Mucosa of descending colon (tissue), 3 donors: ENCODE data around the gene FYB1. TPM values are rescaled to one million over a fixed set of nuclear protein-coding genes. Genes with fewer than 3 reads are reported as not detected.

Source experiments
- ATAC-seq: fragments of 200-7000 bp; cut with Tn5 transposase; one replicate; pipeline ENCODE4 v1.9.1; 2020; ENCODE audit warnings: mild to moderate bottlenecking, moderate library complexity
- DNase-seq, 3 donors: peaks; one replicate each; pipeline ENCODE4 v3.0.0-alpha.2; 2020
- H3K36me3 ChIP-seq: fragments of 200-600 bp; one replicate; pipeline ENCODE4 v1.8.0; 2021; ENCODE audit warnings: low read depth, mild to moderate bottlenecking
- H3K4me1 ChIP-seq: fragments of 200-600 bp; one replicate; pipeline ENCODE4 v1.8.0; 2021; ENCODE audit warnings: low read depth, mild to moderate bottlenecking
- H3K4me3 ChIP-seq: fragments of 200-600 bp; one replicate; pipeline ENCODE4 v1.8.0; 2021; ENCODE audit warnings: mild to moderate bottlenecking
- H3K9me3 ChIP-seq: fragments of 200-600 bp; one replicate; pipeline ENCODE4 v1.8.0; 2021; ENCODE audit warnings: mild to moderate bottlenecking
- intact Hi-C, 2 donors: fragments of 100-400 bp; cut with DNase I in 1 of 2; cut with micrococcal nuclease in 1 of 2; formaldehyde crosslinking; loops; one replicate each; pipeline versions ENCODE4 v1.11.0 to v1.11.1; 2022; cut with DNase I, micrococcal nuclease
- total RNA-seq, 3 donors: library from RNA; stranded (reverse); fragmentation: NEBNext Ultra II Directional in 2 of 3; extraction: Animal tissue kit (Norgen Biotek cat#: 25700) in 2 of 3; gene quantifications; one replicate each; pipeline versions ENCODE4 v1.2.1 to v1.2.4, GENCODE V29; 2021 to 2023
- TF ChIP-seq, protein P1 (sequence below): fragments of 200-600 bp; IDR thresholded peaks from one replicate; pipeline ENCODE4 v1.8.0; 2022; ENCODE audit warnings: antibody characterized with exemption, mild to moderate bottlenecking
- donor health status: DM: no; HTN: no; CAD: no; lungs with moderate emphysema.
- donor health status: DM: no; HTN: no; CAD: no.
- donor health status: DM: no; HTN: yes; CAD: no.

The FYB1 gene
- total RNA-seq, 3 donors from 2014 or later: 11.5 to 19.4 (median 13.1) TPM

DNA sequence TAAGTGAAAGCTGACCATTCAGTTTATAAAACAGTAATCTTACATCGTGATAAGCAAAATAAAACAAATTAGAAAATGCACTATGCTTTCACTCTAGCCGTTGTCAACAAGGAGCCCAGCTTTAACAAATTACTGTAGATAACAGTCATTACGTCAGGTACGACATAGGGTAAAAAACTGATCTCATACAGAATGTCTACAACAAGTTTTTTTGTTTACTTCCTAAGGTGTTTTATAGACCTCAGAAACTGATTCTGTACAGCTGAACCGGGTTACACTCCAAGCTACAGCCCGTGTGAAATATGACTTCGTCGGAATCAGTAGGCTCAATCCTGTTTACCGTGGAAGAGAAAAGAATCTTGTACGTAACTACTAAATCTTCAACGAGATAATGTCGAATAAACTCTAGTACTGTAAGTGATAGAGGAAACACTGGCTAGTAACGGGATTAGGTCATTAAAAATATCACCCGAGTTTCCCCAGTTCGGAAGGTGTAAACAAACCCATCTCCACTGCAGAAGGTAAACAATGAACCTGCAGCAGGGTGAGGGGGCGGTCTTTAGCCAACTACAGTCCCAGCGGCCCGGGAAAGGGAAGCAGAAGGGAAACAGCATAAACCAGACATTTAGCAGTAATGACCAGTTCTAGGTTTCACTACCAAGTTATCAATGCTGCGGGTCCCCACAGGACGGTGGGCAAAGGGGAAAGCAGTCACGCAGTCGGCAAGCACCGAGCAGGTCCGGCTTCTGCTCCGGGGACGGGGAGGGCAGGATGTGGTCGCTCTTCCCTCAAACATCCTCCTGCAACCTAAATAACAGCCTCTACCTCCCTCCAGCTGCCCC, 146.2 kb downstream of the FYB1 start:
- peak overlapping the region; percentile 83 for H3K4me3 ChIP-seq
- TF ChIP-seq, protein P1, sequence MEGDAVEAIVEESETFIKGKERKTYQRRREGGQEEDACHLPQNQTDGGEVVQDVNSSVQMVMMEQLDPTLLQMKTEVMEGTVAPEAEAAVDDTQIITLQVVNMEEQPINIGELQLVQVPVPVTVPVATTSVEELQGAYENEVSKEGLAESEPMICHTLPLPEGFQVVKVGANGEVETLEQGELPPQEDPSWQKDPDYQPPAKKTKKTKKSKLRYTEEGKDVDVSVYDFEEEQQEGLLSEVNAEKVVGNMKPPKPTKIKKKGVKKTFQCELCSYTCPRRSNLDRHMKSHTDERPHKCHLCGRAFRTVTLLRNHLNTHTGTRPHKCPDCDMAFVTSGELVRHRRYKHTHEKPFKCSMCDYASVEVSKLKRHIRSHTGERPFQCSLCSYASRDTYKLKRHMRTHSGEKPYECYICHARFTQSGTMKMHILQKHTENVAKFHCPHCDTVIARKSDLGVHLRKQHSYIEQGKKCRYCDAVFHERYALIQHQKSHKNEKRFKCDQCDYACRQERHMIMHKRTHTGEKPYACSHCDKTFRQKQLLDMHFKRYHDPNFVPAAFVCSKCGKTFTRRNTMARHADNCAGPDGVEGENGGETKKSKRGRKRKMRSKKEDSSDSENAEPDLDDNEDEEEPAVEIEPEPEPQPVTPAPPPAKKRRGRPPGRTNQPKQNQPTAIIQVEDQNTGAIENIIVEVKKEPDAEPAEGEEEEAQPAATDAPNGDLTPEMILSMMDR: no peak
- peak in 1 of 3 donors; percentile 66 for DNase-seq
- no peaks in the 10 kb centered on the region for H3K9me3 ChIP-seq
- peak; percentile 41 for ATAC-seq
- H3K36me3 ChIP-seq: no peaks in the 10 kb centered on the region
- H3K4me1 ChIP-seq: peaks cover 5% of the 10 kb centered on the region
- intact Hi-C loops: loop anchor here in 1 of 2 donors (10.0 kb wide), 1 partner anchor 78 kb away; no protein-coding TSS in a partner anchor

DNA sequence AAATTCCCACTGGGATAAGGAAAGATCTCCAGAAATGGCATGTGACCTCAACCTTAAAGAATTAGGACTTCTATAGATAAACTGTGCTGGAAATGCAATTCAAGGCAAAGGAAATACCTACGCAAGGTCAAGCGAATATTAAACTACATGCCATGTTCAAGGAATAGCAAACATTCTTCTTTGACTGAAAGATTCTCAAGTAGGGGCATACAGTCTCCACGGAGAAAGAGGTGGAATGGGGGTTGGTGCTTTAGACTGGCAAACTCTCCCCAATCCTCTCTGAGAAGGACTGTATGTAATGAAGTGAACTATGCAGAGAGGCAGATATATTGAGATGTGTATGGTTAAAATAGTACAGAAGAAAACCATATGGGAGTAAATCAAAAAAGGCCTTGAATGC, 151.3 kb downstream of the FYB1 start:
- no peak overlapping the region for H3K4me3 ChIP-seq
- no peaks in the 10 kb centered on the region for H3K9me3 ChIP-seq
- intact Hi-C loops: no loop called here
- TF ChIP-seq, protein P1: no peak
- DNase-seq (no peak), ATAC-seq (no peak)
- peaks cover 19% of the 10 kb centered on the region for H3K4me1 ChIP-seq
- no peaks in the 10 kb centered on the region for H3K36me3 ChIP-seq

DNA sequence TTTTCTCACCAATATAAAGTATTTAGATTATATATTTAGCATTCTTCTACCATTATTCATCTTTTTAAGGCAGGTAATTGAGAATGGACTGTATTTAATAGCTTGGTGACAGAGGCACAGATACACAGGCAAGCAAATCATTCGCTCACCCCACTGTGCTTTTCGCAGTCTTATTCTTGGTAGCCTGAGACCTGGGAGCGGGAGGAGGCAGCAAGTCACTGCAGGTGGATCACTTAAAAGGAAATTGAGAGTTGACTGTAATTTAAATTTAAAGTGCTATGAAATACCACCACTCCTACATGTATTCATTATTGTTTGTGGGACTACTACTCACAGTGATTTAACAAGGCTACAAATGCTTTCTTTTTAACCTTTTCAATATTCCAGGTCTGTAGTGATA, 154.9 kb downstream of the FYB1 start:
- ATAC-seq (no peak), DNase-seq (no peak)
- peaks cover 24% of the 10 kb centered on the region for H3K4me1 ChIP-seq
- intact Hi-C loops: no loop called here
- H3K36me3 ChIP-seq: no peaks in the 10 kb centered on the region
- H3K4me3 ChIP-seq: no peak overlapping the region
- TF ChIP-seq, protein P1: no peak
- H3K9me3 ChIP-seq: no peaks in the 10 kb centered on the region

DNA sequence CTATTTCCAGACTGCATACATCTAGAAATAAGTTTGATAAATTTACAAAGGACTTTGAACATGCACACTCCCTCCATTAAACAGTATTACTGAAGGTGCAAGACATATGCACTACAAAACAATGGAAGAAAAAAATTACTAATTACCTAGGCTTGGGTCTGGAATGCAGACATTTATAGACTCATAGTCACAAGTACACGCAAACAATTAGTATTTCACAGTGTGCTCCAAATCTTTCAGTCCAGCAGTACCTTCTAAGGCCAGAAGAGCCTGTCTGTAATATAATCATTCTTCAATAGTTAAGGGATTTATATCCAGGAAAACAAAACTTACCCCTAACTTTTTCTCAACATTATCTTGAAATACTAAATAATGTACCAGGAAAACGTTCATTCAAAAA, 156.3 kb downstream of the FYB1 start:
- ATAC-seq (no peak), DNase-seq (no peak)
- TF ChIP-seq, protein P1: no peak
- Histone ChIP-seq H3K4me1 (peaks cover 24% of the 10 kb centered on the region), H3K36me3 (no peaks in the 10 kb centered on the region), H3K4me3 (no peak overlapping the region), H3K9me3 (no peaks in the 10 kb centered on the region)
- intact Hi-C loops: no loop called here

DNA sequence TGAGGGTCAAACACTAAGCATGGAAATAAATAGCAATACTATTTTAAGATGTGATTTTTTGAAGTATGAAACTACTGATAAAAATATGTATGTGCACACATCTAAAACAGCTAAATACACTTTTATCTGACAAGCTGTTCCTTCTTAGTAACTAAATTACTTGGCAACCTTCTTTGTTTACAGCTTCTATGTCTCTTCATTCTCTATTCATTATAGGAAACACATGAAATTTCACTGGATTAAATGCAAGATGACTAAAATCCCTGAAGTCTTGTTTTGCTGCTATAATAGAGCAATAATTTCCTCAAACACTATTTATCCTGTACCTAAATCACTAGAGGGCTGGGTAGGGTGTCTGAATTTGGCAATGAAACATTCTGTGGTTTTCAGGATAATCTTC, 156.8 kb downstream of the FYB1 start:
- peaks cover 24% of the 10 kb centered on the region for H3K4me1 ChIP-seq
- no peak overlapping the region for H3K4me3 ChIP-seq
- no peaks in the 10 kb centered on the region for H3K36me3 ChIP-seq
- H3K9me3 ChIP-seq: no peaks in the 10 kb centered on the region
- ATAC-seq (no peak), DNase-seq (no peak)
- TF ChIP-seq, protein P1: no peak
- intact Hi-C loops: no loop called here
